Measurements from ENCODE around the gene KLHDC7B.

DNA sequence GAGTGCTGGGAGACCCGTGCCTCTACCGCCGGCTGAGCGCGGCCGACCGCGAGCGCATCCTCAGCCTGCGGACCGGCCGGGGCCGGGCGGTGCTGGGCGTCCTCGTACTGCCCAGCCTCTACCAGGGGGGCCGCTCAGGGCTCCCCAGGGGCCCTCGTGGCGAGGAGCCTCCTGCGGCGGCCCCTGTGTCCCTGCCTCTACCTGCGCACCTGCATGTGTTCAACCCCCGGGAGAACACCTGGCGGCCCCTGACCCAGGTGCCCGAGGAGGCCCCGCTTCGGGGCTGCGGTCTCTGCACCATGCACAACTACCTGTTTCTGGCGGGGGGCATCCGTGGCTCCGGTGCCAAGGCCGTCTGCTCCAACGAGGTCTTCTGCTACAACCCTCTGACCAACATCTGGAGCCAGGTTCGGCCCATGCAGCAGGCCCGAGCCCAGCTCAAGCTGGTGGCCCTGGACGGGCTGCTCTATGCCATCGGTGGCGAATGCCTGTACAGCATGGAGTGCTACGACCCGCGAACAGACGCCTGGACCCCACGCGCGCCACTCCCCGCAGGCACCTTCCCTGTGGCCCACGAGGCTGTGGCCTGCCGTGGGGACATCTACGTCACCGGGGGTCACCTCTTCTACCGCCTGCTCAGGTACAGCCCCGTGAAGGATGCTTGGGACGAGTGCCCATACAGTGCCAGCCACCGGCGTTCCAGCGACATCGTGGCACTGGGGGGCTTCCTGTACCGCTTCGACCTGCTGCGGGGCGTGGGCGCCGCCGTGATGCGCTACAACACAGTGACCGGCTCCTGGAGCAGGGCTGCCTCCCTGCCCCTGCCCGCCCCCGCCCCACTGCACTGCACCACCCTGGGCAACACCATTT lies 3.5 kb downstream of the KLHDC7B start:
- TF ChIP-seq POLR2A (IDR thresholded peaks at IDR 0.05; ENCODE audit: low read depth) (no peak), POLR2AphosphoS5 (IDR thresholded peaks at IDR 0.05) (no peak), EP300 (IDR thresholded peaks at IDR 0.05) (no peak)
- TF ChIP-seq, protein P1, sequence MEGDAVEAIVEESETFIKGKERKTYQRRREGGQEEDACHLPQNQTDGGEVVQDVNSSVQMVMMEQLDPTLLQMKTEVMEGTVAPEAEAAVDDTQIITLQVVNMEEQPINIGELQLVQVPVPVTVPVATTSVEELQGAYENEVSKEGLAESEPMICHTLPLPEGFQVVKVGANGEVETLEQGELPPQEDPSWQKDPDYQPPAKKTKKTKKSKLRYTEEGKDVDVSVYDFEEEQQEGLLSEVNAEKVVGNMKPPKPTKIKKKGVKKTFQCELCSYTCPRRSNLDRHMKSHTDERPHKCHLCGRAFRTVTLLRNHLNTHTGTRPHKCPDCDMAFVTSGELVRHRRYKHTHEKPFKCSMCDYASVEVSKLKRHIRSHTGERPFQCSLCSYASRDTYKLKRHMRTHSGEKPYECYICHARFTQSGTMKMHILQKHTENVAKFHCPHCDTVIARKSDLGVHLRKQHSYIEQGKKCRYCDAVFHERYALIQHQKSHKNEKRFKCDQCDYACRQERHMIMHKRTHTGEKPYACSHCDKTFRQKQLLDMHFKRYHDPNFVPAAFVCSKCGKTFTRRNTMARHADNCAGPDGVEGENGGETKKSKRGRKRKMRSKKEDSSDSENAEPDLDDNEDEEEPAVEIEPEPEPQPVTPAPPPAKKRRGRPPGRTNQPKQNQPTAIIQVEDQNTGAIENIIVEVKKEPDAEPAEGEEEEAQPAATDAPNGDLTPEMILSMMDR (IDR thresholded peaks at IDR 0.05) = no peak
